LNCaP clone FGC (cell line): ENCODE data around the gene SYNPR.

Source experiments
- DNase-seq: peaks from one replicate; pipeline ENCODE4 v3.0.0-alpha.2; 2011; ENCODE audit warnings: low read depth
- H3K4me3 ChIP-seq: 2 replicates; pipeline ENCODE4 v1.5.1; 2011; ENCODE audit warnings: mild to moderate bottlenecking, low read depth, low read length, control low read depth
- CTCF ChIP-seq: IDR thresholded peaks from 2 replicates; pipeline ENCODE4 v1.5.1; 2012; ENCODE audit warnings: mild to moderate bottlenecking; ENCODE audit not compliant: control insufficient read depth, insufficient read depth; ENCODE audit errors: extremely low read depth

Gene SYNPR

GRCh38 chr3:63278171-63279004, at the start of gene SYNPR:
SYNPR (plus strand) TSS chr3:63278308.
- no peak for TF ChIP-seq CTCF
- DNase-seq: no peak
- H3K4me3 ChIP-seq: no peak within 1 kb of the TSS

DNA sequence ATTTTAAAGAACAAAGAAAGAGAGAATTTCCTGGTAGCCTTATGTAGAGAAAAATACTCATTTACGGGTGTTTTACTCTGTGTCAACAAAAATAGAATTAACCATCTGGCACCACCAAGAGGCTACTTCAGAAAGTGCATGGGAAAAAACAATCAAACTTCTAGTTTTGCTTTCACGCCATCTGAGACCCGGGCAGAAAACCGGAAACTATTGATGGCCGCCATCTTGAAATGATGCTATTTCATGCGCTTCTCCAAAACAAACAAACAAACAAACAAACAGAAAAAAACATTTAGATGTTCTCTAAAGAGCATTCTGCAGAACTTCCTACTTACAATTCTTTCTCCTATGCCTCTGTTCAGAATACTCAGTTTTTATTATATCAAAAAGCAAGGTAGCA, 49.4 kb upstream of the SYNPR start:
- no peak overlapping the region for H3K4me3 ChIP-seq
- peak; percentile 49 for TF ChIP-seq CTCF
- DNase-seq: peak; percentile 11

- no peak overlapping the region for H3K4me3 ChIP-seq
- no peak for DNase-seq
- TF ChIP-seq CTCF: no peak
These were observed 48.0 kb upstream of the SYNPR start for GRCh38 chr3:63230146-63230545.

DNA sequence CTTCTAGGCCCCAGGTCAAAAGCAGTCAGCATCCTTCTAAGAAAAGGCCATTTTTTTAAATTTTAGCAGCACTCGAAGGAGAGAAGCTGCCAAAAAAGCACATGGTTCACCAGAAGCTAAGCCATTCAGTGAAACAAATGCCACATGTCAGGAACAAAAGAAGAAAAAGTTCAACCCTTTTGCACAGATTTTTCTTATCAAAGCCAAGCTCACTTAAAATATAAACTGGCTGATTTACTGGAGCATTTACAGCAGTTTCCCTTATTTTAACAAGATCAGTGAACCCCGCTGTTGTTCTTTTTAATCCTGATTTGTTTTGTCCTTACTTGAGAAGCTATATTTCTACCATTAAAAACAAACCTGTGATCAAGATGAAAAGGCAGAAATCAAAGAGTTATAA, 46.5 kb upstream of the SYNPR start:
- DNase-seq: no peak
- no peak for TF ChIP-seq CTCF

GRCh38 chr3:63232764-63233396, 45.2 kb upstream of the SYNPR start:
- peak; percentile 24; the same call in 1 of the 2 replicates for TF ChIP-seq CTCF
- H3K4me3 ChIP-seq: no peak overlapping the region
- DNase-seq: no peak

More for the DNA sequence above, 46.5 kb upstream of the SYNPR start:
- no peak overlapping the region for H3K4me3 ChIP-seq

DNA sequence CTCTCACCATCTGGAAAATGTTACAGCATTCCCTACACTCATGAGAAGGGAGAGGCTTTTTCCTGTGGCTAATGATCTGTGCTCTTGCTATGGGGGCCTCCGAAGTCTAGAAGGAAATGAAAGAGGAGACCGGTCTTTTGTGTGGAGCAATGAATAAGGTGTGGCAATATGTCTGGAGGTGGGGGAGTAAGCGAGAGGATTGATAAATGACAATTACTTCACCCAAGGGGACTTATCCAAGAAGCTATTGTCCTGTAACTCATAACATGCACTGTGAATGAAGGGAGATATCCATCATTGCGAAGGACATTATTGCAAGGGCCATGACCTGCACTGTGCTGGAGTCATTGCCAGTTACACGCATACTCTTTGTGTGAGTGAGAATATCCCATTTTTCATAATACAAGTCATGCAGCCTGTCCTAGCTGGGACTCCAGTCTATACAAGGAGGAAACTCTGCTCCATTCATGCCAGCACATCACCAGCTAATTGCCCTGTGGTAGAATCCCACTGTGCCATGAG, 37.7 kb upstream of the SYNPR start:
- no peak overlapping the region for H3K4me3 ChIP-seq
- TF ChIP-seq CTCF: no peak
- DNase-seq: no peak
